Astrocyte (in vitro differentiated cells and primary cell): ENCODE results near the gene CKS1B. TPM values are rescaled to one million over a fixed set of nuclear protein-coding genes. Genes with fewer than 3 reads are reported as not detected.

Experiments
- DNase-seq: peaks from one replicate; pipeline ENCODE4 v3.0.0-alpha.2; 2010; ENCODE audit warnings: low read depth
- FAIRE-seq: peaks from 2 replicates; lab custom pipeline; 2011; peaks lifted over from hg19 to GRCh38; lab: Jason Lieb, UNC
- H2AFZ ChIP-seq: 2 replicates; pipeline ENCODE4 v1.6.0; 2012; ENCODE audit warnings: low read depth, low read length, inconsistent platforms
- H3K27ac ChIP-seq: 2 replicates; pipeline ENCODE4 v1.5.1; 2011; ENCODE audit warnings: low read depth, low read length, inconsistent platforms
- H3K27me3 ChIP-seq: 2 replicates; pipeline ENCODE4 v1.6.0; 2011; ENCODE audit warnings: low read length, inconsistent platforms; ENCODE audit not compliant: insufficient read depth
- H3K36me3 ChIP-seq: 2 replicates; pipeline ENCODE4 v1.5.1; 2011; ENCODE audit warnings: low read length, inconsistent platforms; ENCODE audit not compliant: insufficient read depth
- H3K4me1 ChIP-seq: 2 replicates; pipeline ENCODE4 v1.5.1; 2011; ENCODE audit warnings: low read length, inconsistent platforms; ENCODE audit not compliant: insufficient read depth
- H3K4me2 ChIP-seq: 2 replicates; pipeline ENCODE4 v1.6.0; 2012; ENCODE audit warnings: low read length, inconsistent platforms
- H3K4me3 ChIP-seq: 2 replicates; pipeline ENCODE4 v1.5.1; 2011; ENCODE audit warnings: low read depth, mild to moderate bottlenecking, low read length, inconsistent platforms; ENCODE audit not compliant: insufficient read depth
- H3K79me2 ChIP-seq: 2 replicates; pipeline ENCODE4 v1.6.0; 2012; ENCODE audit warnings: mild to moderate bottlenecking, low read length, inconsistent platforms; ENCODE audit not compliant: insufficient read depth
- H3K9ac ChIP-seq: 2 replicates; pipeline ENCODE4 v1.6.0; 2012; ENCODE audit warnings: mild to moderate bottlenecking, low read length, inconsistent platforms
- H3K9me3 ChIP-seq: 2 replicates; pipeline ENCODE4 v1.5.1; 2012; ENCODE audit warnings: low read depth, mild to moderate bottlenecking, low read length, inconsistent platforms; ENCODE audit not compliant: insufficient read depth
- H4K20me1 ChIP-seq: 2 replicates; pipeline ENCODE4 v1.6.0; 2012; ENCODE audit warnings: low read length, inconsistent platforms; ENCODE audit not compliant: insufficient read depth
- H3K27ac Mint-ChIP-seq: one replicate; pipeline ENCODE4 v1.8.0; 2021; ENCODE audit warnings: mild to moderate bottlenecking, mixed read lengths; ENCODE audit not compliant: unreplicated experiment
- H3K27me3 Mint-ChIP-seq: one replicate; pipeline ENCODE4 v1.8.0; 2021; ENCODE audit warnings: low read depth, mixed read lengths; ENCODE audit not compliant: unreplicated experiment
- H3K36me3 Mint-ChIP-seq: one replicate; pipeline ENCODE4 v1.8.0; 2021; ENCODE audit warnings: low read depth, mixed read lengths; ENCODE audit not compliant: unreplicated experiment
- H3K4me1 Mint-ChIP-seq: one replicate; pipeline ENCODE4 v1.8.0; 2021; ENCODE audit warnings: low read depth, mixed read lengths; ENCODE audit not compliant: unreplicated experiment
- H3K4me3 Mint-ChIP-seq: one replicate; pipeline ENCODE4 v1.8.0; 2021; ENCODE audit warnings: mild to moderate bottlenecking, moderate library complexity, mixed read lengths; ENCODE audit not compliant: unreplicated experiment
- H3K9me3 Mint-ChIP-seq: one replicate; pipeline ENCODE4 v1.8.0; 2021; ENCODE audit warnings: mild to moderate bottlenecking, mixed read lengths; ENCODE audit not compliant: unreplicated experiment
- CTCF ChIP-seq: IDR thresholded peaks from 2 replicates; pipeline ENCODE4 v1.5.1; 2011; ENCODE audit warnings: low read depth, mild to moderate bottlenecking, inconsistent platforms, low read length, moderate library complexity; ENCODE audit not compliant: insufficient read depth
- EZH2 ChIP-seq: IDR thresholded peaks from 2 replicates; pipeline ENCODE4 v1.6.1; 2012; ENCODE audit warnings: mild to moderate bottlenecking, low read length, inconsistent platforms; ENCODE audit not compliant: insufficient read depth
- total RNA-seq: library from RNA; stranded (reverse); gene quantifications from 2 replicates; pipeline ENCODE4 v1.2.1, GENCODE V29; 2021

The CKS1B gene
- total RNA-seq, 1 donor from 2014 or later, result 37.9 TPM

GRCh38 chr1:155022927-155023236, 48.4 kb downstream of the CKS1B start:
- Histone ChIP-seq H3K36me3 (no peaks in the 10 kb centered on the region), H3K4me1 (peaks cover 4% of the 10 kb centered on the region), H3K4me2 (no peak overlapping the region), H3K79me2 (no peaks in the 10 kb centered on the region), H3K4me3 (no peak overlapping the region), H2AFZ (no peak overlapping the region), H3K9ac (no peak overlapping the region), H3K27ac (no peak overlapping the region), H3K27me3 (no peaks in the 10 kb centered on the region), H4K20me1 (peaks cover 11% of the 10 kb centered on the region), H3K9me3 (no peaks in the 10 kb centered on the region)
- no peak overlapping the region for H3K27ac Mint-ChIP-seq
- no peaks in the 10 kb centered on the region for H3K9me3 Mint-ChIP-seq
- TF ChIP-seq CTCF, result no peak
- TF ChIP-seq EZH2, result no peak
- H3K4me1 Mint-ChIP-seq, result peaks cover 28% of the 10 kb centered on the region
- DNase-seq, result no peak
- FAIRE-seq, result no peak
- no peak overlapping the region for H3K4me3 Mint-ChIP-seq
- no peaks in the 10 kb centered on the region for H3K36me3 Mint-ChIP-seq
- H3K27me3 Mint-ChIP-seq, result no peaks in the 10 kb centered on the region

- no peak for DNase-seq
- Histone ChIP-seq H3K9me3 (no peaks in the 10 kb centered on the region), H3K27me3 (no peaks in the 10 kb centered on the region), H3K79me2 (no peaks in the 10 kb centered on the region), H3K27ac (no peak overlapping the region), H4K20me1 (peaks cover 7% of the 10 kb centered on the region), H2AFZ (no peak overlapping the region), H3K36me3 (no peaks in the 10 kb centered on the region), H3K9ac (no peak overlapping the region), H3K4me3 (no peak overlapping the region), H3K4me2 (no peak overlapping the region), H3K4me1 (peaks cover 4% of the 10 kb centered on the region)
- Mint-ChIP-seq H3K4me1 (peaks cover 22% of the 10 kb centered on the region), H3K36me3 (no peaks in the 10 kb centered on the region), H3K4me3 (no peak overlapping the region), H3K9me3 (no peaks in the 10 kb centered on the region), H3K27me3 (no peaks in the 10 kb centered on the region), H3K27ac (no peak overlapping the region)
- FAIRE-seq, result no peak
- TF ChIP-seq CTCF, result no peak
- no peak for TF ChIP-seq EZH2
These were observed 49.1 kb downstream of the CKS1B start for GRCh38 chr1:155023627-155024026.

- H3K4me3 Mint-ChIP-seq, result no peak overlapping the region
- FAIRE-seq, result no peak
- no peaks in the 10 kb centered on the region for H3K27me3 ChIP-seq
These were observed 49.8 kb downstream of the CKS1B start for GRCh38 chr1:155024315-155024714.

More at GRCh38 chr1:155024315-155024714, 49.8 kb downstream of the CKS1B start:
- H3K79me2 ChIP-seq, result no peaks in the 10 kb centered on the region
- Mint-ChIP-seq H3K4me1 (peaks cover 16% of the 10 kb centered on the region), H3K27me3 (peaks cover 5% of the 10 kb centered on the region), H3K9me3 (no peaks in the 10 kb centered on the region), H3K27ac (no peak overlapping the region), H3K36me3 (no peaks in the 10 kb centered on the region)
- no peaks in the 10 kb centered on the region for H3K4me1 ChIP-seq
- H3K9ac ChIP-seq, result no peak overlapping the region
- no peaks in the 10 kb centered on the region for H4K20me1 ChIP-seq
- H2AFZ ChIP-seq, result no peak overlapping the region
- no peak overlapping the region for H3K4me2 ChIP-seq
- no peak overlapping the region for H3K27ac ChIP-seq
- DNase-seq, result no peak
- no peak overlapping the region for H3K4me3 ChIP-seq
- no peaks in the 10 kb centered on the region for H3K36me3 ChIP-seq
- no peak for TF ChIP-seq CTCF
- TF ChIP-seq EZH2, result no peak
- no peaks in the 10 kb centered on the region for H3K9me3 ChIP-seq
